NOMO-1 (cell line): ENCODE results near the gene CNIH4.
"Not testable (repeated sequence)": the region's sequence is repeated elsewhere in the genome, so short reads cannot be mapped to it uniquely, and the experiment has no call there.

ENCODE experiments used
- DNase-seq, 2 experiments: peaks; one replicate each; lab custom pipeline; 2025; ENCODE audit not compliant: unreplicated experiment in 2 of 2; lab: John Stamatoyannopoulos, UW

Gene CNIH4

DNA sequence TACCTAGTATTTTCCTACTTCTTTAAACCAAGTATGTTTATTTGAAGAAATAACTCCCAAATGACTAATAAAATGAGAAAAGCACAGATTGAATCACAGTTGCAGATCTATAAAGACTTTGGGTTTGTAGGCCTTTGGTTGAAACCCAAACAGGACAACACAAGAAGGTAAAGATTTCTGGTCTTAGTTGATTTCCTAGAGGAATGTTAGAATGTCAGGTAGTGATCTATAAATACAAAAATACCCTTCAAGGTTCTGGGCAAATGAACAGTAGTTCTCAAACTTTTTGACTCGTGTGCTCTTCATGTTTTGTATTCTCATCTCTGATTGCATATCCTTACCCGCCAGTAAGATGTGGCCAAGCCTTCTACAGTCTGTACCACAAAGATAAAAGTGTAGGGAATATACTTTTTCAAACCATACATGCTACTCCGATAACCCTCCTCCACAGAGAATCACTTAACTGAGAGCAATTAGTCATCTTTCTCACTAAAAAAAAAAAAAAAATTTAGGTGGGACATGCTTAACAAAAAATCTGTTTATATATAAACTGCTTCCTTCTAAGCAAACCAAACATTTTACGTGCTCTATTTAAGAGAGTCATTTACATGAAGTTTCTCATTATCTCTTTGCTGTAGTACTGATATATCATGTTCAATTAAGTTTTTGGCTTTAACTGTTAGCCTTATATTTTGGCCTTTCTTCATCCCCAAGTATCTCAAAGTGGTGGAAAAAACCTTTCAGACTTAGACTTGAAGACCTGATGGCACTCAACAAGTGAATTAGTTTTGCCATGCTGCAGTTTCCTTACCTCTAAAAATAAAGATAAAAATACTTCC, 36.0 kb downstream of the CNIH4 start:
- DNase-seq: no peak

DNA sequence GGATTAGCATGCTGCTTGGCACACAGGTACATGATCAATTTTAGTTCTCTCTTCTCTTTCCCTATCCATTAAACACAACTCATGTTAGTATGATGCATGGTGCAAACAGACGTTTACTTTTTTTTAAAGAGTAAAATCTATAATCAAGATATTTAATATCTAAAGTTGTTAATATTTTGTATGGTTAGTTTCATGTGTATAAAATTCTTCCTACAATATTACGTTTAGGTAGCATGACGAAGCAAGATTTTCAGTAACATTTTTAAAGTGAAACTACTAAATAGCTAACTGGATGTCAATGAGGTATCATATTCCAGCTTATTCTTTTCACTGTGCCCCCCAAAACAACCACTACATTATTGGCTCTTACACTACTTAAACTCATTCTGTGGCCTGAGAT, 36.6 kb downstream of the CNIH4 start:
- DNase-seq: no peak

DNA sequence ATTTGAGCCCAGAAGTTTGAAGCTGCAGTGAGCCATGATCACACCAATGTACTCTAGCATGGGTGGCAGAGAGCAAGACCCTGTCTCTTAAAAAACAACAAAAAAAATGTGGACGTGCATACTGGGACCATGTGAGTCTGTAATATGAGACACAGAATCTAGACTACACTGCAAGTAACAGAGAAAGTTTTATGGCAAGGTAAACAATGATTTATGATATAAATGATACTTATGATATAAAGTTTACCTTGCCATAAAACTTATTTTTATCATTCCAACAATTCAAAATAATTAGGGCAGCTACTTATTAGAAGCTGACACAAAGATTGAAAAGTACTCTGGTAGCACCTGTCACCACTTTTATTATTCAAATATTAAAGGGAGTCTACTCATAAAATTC, 43.2 kb downstream of the CNIH4 start:
- no peak for DNase-seq

DNA sequence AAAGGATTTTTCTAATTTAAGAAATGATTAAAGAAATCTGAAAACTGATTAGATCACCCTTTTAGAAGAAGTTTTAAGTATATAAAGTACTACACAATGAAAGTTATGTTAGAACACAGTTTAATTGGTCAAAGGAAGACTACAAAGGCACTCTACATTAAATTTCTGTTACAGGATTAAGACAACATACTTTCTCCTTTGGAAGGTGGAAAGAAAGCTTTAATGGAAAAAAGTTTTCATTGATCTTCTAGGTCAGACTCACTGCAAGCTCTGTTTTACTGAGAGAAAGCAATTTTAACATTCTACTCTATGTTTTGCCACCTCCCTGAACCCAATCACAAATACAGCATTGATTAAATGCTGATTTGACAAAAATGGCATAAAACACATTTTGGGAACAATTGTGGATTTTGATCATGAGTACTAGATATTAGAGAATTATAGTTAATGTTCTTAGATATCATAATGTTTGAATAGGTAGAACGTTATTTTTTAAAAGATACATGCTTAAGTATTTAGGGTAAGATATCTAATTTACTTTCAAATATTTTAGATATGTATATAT, 45.9 kb downstream of the CNIH4 start:
- DNase-seq: no peak

DNA sequence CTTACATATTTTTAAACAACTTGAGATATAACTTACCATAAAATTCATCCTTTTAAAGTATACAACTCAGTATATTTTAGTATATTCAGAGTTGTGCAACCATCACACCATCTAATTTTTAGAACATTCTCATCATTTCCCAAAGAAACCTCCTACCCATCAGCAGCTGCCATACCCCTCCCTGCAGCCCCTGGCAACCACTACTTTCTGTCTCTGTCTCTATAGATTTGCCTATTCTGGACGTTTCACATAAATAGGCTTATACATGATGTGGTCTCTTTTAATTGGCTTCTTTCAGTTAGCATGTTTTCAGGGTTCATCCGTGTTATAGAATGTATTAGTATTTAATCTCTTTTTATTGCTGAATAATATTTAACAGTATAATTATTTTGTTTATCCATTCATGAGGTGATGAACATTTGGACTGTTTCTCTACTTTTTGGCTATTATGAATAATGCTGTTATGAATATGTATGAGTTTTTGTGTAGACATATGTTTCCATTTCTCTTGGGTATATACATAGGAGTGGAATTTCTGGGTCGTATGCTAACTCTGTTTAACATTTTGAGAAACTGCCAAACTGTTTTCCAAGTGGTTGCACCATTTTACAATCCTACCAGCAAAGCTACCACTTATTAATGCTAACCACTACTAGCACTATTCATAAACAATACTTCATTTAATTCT, 48.4 kb downstream of the CNIH4 start:
- no peak for DNase-seq

DNA sequence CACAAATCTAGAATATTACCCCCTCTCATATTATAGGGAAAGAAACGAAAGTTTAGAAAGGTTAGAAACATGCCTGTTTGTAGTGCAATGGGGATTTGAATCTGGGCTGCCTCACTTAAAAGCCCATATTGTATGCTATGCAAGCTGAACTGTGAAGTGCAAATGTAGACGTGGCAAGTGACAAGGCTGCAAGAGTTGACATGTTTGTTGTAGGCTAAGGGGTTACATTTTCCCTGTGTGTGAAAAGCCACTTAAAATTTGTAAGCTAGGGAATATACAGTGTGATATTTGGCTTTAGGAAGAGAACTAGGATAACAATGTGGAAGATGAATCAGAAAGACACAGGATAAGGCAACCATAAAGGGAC, 48.9 kb downstream of the CNIH4 start:
- DNase-seq: no peak

DNA sequence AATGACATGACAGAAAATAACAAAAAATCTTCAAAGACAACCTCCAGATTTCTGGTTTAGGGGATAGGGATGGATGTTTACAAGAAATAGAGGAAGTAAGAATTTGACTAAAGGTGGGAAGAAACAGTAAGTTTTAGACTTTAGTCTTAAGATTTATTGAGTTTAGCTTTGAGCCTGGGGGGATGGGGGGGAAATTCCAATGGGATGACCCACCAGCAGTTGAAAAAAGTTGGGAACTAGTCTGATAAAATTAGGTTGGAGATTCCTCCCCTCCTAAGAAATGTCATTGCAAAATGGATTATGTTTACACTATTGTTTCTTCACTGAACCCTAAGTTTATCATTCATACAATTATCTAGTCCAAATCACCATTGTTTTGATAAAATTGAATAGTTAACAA, 49.5 kb downstream of the CNIH4 start:
- no peak for DNase-seq

DNA sequence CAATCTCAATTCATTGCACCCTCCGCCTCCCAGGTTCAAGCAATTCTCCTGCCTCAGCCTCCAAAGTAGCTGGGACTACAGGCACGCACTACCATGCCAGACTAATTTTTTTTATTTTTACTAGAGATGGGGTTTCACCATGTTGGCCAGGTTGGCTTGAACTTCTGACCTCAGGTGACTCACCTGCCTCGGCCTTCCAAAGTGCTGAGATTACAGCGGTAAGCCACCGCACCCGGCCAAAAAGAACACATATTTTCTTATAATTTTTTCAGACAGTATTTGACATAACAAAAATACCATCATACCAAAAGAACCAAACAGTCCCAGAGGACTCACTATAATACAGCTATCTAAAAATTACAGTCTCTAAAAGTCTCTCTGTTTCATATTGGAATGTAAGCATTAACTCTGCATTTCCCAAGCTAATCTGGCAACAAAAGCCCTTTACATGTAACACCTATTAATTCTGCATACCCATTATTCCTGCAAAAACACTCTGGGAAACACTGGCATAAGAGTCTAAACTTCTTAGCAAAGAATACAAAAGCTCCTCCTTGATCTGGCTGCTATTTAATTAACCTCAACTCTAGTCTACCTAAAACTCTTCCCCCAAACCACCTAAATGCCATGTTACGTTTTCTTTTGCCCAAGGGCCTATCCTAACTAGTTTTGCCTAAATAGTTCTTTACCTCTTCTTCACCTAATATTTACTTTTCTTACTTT, 51.1 kb downstream of the CNIH4 start:
- DNase-seq: no peak

DNA sequence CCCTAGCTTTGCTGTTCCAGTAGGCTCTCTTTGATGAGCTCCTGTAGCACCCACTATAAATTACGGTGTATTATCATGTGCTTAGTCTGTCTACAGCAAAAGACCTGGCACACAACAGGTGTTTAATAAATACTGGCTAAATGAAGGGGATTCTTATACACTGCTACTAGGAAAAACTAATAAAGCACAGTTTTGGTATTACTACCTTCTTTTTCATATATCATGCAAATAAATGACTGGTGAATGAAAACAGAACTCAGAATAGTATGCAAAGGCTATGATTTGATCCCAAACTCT, 51.6 kb downstream of the CNIH4 start:
- DNase-seq: no peak

DNA sequence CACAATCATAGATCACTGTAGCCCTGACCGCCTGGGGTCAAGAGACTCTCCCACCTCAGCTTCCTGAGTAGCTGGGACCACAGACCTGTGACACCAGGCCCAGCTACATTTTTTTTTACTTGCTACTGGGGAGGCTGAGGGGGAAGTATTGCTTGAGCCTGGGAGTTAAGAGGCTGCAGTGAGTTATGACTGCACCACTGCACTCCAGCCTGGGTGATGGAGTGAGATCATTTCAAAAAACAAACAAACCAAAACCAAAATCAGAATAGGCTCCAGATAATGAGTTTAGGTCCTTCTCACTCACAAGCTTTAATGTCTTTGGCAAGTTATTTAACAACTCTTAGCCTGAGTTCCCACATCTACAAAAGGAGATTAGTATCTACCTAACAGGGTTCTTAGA, 55.1 kb downstream of the CNIH4 start:
- DNase-seq: no peak

DNA sequence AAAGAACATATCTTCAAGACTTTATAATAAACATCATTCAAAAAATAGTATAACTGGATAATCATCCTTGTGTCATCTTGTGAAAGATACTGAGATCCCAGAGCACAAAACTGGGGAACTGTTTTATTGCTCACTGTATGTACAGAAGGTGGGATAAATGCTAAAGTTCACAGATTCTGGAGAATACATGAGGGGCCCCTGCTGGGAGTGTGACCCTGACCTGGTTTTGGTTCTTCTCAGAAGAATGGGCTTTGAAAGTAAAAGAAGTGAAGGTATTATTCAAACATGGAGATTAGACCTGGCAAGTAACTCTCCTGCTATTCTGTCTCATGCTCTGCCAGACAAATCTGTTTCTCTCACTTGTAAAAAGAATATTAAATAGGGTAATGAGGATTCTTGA, 63.4 kb downstream of the CNIH4 start:
- DNase-seq: no peak

DNA sequence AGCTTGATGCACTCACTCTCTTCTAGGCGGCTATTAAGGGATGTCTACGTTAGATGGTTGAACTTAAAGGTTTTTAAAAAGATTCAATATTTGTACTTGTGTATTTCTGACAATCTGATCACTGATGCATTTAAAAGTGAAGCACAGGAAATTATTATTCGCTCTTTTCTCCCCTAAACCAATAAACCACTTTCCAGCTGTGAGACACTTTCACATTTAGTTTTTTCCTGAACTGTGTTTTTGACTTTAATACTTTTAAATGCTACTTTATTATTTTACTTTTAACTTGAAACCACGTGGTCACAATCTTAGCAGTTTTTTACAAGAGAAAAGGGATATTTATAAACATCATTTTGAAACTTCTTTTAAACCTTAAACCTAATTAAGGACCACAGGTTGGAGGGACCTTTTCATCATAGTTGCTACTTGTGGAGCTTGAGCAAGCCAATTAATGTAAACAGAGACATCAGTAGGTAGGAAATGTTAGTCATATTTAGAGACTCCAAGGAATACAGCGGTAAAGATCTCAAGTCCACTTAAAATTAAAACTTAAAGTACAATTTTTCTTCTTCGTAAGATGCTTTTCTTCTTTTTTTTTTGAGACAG, 68.7 kb downstream of the CNIH4 start:
- DNase-seq: no peak

DNA sequence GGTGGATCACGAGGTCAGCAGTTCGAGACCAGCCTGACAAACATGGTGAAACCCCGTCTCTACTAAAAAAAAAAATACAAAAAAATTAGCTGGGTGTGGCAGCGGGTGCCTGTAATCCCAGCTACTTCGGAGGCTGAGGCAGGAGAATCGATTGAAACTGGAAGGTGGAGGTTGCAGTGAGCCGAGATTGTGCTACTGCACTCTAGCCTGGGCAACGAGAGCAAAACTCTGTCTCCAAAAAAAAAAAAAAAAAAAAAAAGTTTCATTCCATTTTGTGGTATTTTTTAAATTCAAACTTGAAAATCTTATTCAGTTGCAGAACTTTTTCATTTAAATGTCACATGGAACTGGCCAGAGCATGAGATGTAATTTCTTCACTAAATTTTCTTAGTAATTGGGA, 70.2 kb downstream of the CNIH4 start:
- not testable (repeated sequence) for DNase-seq

DNA sequence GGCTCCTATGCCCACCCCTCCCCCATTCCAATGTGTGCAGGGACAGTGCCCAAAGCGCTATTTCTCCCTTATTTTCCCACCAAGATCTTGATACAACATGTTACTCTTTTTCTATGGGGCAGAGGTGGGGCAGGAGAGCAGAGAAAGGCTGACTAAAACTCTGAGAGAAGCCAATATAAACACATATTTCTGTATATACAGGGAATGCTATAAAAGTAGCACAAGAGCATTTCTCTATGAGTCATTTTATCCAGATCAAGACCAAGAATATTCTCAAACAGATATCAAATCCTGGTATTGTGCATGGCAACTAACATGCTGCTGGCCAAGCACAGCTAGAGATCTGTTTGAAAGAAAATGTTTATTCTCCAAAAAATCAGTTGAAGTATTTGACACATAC, 70.7 kb downstream of the CNIH4 start:
- DNase-seq: no peak

DNA sequence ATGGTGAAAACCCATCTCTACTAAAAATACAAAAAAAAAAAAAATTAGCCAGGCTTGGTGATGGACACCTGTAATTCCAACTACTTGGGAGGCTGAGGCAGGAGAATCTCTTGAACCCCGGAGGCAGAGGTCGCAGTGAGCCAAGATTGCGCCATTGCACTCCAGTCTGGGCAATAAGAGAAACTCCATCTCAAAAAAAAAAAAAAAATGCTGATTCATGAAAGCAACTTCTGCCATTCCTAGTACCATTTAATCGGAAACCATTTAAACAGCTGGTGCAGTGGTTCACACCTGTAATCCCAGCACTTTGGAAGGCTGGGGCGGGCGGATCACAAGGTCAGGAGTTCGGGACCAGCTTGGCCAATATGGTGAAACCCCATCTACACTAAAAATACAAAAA, 72.0 kb downstream of the CNIH4 start:
- DNase-seq: not testable (repeated sequence)
